HFF-Myc (cell line): ENCODE data around the gene YARS1.

Experiments used
- DNase-seq: peaks from one replicate; pipeline ENCODE4 v3.0.0-alpha.2; 2011; ENCODE audit warnings: low read depth; ENCODE audit errors: extremely low read depth
- H3K4me3 ChIP-seq: replicated peaks from 2 replicates; pipeline ENCODE4 v1.5.1; 2011; ENCODE audit warnings: low read depth, mild to moderate bottlenecking, control low read depth, low read length
- TF ChIP-seq, protein P1 (sequence below): IDR thresholded peaks from 2 replicates; pipeline ENCODE4 v1.5.1; 2012; ENCODE audit warnings: mild to moderate bottlenecking, low read depth, low read length, control low read depth; ENCODE audit errors: missing control alignments

Gene YARS1

DNA sequence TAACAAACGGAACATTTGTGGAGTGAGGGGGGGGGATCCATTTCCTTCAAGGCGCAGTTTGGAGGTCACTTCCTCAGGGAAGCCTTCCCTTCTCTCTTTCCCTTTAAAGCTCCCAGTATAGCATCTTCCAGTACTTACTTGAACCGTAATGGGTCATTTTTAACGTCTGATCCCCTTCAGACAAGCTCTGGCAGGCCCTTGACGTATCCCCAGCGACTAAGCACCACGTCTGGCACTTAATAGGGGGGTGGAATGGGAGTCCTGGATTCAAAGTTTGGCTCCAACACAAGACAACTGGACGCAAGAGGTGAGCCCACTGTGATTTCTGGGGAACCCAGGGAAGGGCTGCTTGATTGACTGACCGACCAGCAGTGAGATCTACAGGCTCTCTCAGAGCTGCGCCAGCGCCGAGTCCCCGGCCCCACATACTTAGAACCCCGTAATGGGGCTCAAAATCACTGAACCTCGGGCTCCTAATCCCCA lies 441 bp downstream of the YARS1 start:
- DNase-seq, result no peak
- H3K4me3 ChIP-seq, result peak overlapping the region; percentile 75
- TF ChIP-seq, protein P1, sequence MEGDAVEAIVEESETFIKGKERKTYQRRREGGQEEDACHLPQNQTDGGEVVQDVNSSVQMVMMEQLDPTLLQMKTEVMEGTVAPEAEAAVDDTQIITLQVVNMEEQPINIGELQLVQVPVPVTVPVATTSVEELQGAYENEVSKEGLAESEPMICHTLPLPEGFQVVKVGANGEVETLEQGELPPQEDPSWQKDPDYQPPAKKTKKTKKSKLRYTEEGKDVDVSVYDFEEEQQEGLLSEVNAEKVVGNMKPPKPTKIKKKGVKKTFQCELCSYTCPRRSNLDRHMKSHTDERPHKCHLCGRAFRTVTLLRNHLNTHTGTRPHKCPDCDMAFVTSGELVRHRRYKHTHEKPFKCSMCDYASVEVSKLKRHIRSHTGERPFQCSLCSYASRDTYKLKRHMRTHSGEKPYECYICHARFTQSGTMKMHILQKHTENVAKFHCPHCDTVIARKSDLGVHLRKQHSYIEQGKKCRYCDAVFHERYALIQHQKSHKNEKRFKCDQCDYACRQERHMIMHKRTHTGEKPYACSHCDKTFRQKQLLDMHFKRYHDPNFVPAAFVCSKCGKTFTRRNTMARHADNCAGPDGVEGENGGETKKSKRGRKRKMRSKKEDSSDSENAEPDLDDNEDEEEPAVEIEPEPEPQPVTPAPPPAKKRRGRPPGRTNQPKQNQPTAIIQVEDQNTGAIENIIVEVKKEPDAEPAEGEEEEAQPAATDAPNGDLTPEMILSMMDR, result no peak

DNA sequence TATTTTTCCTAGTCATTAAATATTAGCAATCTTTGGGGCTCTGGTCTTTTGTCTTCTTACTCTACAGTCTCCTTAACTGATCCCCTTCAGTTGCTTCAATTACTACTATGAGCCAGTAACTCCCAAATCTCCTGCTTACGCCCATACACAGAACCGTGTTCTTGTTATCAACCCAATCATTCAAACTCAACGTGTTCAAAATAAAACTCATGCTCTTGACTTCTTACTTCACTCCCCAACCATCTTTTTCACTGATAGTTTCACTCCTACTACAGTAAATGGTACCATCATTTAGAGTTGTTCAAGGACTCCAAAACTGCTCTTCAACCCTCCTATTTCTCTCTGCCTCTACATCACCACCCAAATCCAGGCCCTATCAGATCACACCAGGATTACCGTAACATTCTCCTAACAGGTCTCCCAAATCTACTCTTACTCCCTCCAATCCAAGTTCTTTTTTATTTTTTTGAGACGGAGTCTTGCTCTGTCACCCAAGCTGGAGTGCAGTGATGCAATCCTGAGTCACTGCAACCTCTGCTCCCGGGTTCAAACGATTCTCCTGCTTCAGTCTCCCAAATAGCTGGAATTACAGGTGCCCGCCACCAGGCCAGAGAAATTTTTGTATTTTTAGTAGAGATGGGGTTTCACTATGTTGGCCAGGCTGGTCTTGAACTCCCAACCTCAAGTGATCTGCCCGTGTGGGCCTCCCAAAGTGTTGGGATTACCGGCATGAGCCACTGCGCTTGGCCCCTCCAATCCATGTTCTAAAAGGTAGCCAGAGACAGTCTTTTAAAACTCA lies 3.0 kb downstream of the YARS1 start:
- no peak for DNase-seq
- peak overlapping the region; percentile 75; the same call in 1 of the 2 replicates for H3K4me3 ChIP-seq
- TF ChIP-seq, protein P1, result no peak

DNA sequence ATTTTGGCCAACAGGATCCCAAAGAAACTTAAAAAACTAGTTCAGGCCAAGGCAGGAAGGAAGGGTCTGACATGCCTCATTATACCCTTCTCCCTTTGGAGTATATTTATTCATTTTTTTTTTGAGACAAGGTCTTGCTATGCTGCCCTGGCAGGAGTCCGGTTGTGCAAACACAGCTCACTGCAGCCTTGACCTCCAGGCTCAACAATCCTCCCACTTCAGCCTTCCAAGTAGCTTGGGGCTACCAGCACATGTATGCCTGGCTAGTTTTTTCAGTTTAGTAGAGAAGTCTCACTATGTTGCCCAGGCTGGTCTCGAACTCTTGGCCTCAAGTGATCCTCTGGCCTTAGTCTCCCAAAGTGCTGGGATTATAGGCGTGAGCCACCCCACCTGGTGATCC lies 5.2 kb downstream of the YARS1 start:
- H3K4me3 ChIP-seq, result no peak overlapping the region
- TF ChIP-seq, protein P1, result no peak
- no peak for DNase-seq

DNA sequence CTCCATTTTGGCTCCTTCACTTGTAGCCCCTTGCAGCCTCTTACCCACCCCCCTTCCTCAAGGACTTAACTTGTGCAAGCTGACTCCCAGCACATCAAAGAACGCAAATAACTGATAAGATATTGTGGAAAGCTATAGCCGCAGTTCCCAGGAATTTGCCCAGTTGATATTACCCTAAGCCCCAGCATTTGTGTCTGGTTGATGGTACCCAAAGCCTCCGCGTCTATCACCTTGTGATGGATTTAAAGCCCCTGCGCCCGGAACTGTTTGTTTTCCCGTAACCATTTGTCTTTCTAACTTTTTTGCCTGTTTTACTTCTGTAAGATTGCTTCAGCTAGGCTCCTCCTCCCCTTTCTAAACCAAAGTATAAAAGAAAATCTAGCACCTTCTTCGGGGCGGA lies 5.9 kb downstream of the YARS1 start:
- no peak overlapping the region for H3K4me3 ChIP-seq
- DNase-seq, result no peak
- TF ChIP-seq, protein P1, result no peak

DNA sequence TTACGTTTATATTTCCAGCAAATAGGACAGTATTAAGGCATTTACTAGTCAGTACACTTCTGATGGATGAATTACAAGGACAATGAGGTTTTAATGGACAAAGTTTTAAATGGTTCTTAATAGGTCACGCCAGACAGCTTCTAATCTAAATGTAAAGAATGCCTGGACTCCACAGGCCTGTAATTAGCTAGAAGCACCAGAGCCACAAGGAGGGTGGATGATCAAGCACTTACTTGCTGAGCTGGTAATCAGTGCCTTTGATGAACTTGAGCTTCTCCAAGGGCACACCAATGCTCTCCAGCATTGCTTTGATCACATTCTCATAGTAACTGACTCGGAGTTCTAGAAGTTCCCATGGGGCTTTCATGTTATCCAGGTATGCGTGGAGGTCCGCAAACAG lies 6.8 kb downstream of the YARS1 start:
- no peak for DNase-seq
- no peak overlapping the region for H3K4me3 ChIP-seq
- TF ChIP-seq, protein P1, result no peak

DNA sequence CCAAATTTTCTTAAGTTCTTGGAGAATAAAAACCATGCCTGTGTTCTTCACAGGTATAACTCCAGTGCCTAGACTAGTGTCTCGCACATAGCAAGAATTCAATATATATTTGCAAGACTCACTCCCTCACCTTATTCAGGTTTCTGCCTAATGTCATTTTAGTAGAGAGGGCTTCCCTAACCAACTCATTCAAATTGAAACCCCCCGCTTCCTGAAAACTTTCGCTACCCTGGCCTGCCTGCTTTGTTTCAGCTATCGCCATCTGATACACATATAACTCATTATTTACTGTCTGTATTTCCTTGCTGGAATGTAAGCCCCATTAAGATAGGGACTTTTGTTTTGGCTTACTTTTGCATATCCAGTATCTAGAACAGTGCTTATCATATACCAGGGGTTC lies 8.6 kb downstream of the YARS1 start:
- H3K4me3 ChIP-seq, result no peak overlapping the region
- DNase-seq, result no peak
- TF ChIP-seq, protein P1, result no peak
